IMR-90 (cell line): ENCODE results near the gene HSPE1. TPM values are rescaled to one million over a fixed set of nuclear protein-coding genes. Genes with fewer than 3 reads are reported as not detected.

Source experiments
- ATAC-seq: fragments of 200-7000 bp; cut with Tn5 transposase; 2 replicates; pipeline ENCODE4 v1.9.1; 2020; ENCODE audit warnings: low read depth, mild to moderate bottlenecking, moderate library complexity
- BruUV-seq: library from RNA; stranded (reverse); fragments of 400-500 nt; replicated peaks from 2 replicates; lab custom pipeline; 2021; lab: Mats Ljungman, UMichigan
- CTCF ChIA-PET: fragments of 300-600 bp; formaldehyde crosslinking; extraction: SDS; loops from one replicate; lab custom pipeline; 2021; ENCODE audit warnings: antibody characterized with exemption; lab: Yijun Ruan, JAX
- POLR2A ChIA-PET: fragments of 300-600 bp; sonication (Branson Sonifier 250); formaldehyde crosslinking; loops from one replicate; lab custom pipeline; 2022; ENCODE audit warnings: antibody characterized with exemption; ENCODE audit not compliant: unreplicated experiment; lab: Charles Lee
- DNase-seq: peaks from one replicate; pipeline ENCODE4 v3.0.0; 2013
- H2AFZ ChIP-seq: replicated peaks from 2 replicates; pipeline ENCODE3; 2013; ENCODE audit warnings: low read length, mild to moderate bottlenecking; ENCODE audit not compliant: poor library complexity
- H2AK5ac ChIP-seq: 2 replicates; pipeline ENCODE4 v1.6.1; 2013; ENCODE audit warnings: low read depth, low read length, inconsistent platforms
- H2AK9ac ChIP-seq: replicated peaks from 2 replicates; pipeline ENCODE3; 2013; ENCODE audit warnings: mild to moderate bottlenecking, low read depth, low read length, moderate library complexity; ENCODE audit not compliant: poor library complexity
- H2BK120ac ChIP-seq: 2 replicates; pipeline ENCODE4 v1.6.1; 2013; ENCODE audit warnings: low read depth, low read length, inconsistent platforms
- H2BK15ac ChIP-seq: 3 replicates; pipeline ENCODE4 v1.6.1; 2013; ENCODE audit warnings: low read depth, low read length, inconsistent platforms
- H2BK20ac ChIP-seq: 2 replicates; pipeline ENCODE4 v1.6.1; 2013; ENCODE audit warnings: low read depth, mild to moderate bottlenecking, inconsistent platforms, low read length, moderate library complexity
- H2BK5ac ChIP-seq: 2 replicates; pipeline ENCODE4 v1.6.1; 2013; ENCODE audit warnings: mild to moderate bottlenecking, low read depth, low read length, inconsistent platforms; ENCODE audit not compliant: poor library complexity, severe bottlenecking
- H3K14ac ChIP-seq: replicated peaks from 2 replicates; pipeline ENCODE4 v1.6.1; 2013; ENCODE audit warnings: low read depth, low read length, inconsistent platforms
- H3K18ac ChIP-seq: 2 replicates; pipeline ENCODE4 v1.6.1; 2013; ENCODE audit warnings: low read depth, low read length, control low read depth
- H3K23ac ChIP-seq: 2 replicates; pipeline ENCODE4 v1.6.1; 2013; ENCODE audit warnings: low read depth, low read length, inconsistent platforms
- H3K27ac ChIP-seq: 2 replicates; pipeline ENCODE4 v1.5.1; 2013; ENCODE audit warnings: mild to moderate bottlenecking, control low read depth, low read length; ENCODE audit not compliant: insufficient read depth
- H3K27me3 ChIP-seq: 2 replicates; pipeline ENCODE4 v1.6.1; 2013; ENCODE audit warnings: low read length; ENCODE audit not compliant: control insufficient read depth, insufficient read depth
- H3K36me3 ChIP-seq: 2 replicates; pipeline ENCODE4 v1.6.1; 2013; ENCODE audit warnings: low read length, mixed read lengths; ENCODE audit not compliant: control insufficient read depth, insufficient read depth
- H3K4ac ChIP-seq: 2 replicates; pipeline ENCODE4 v1.6.1; 2013; ENCODE audit warnings: low read depth, low read length, inconsistent platforms
- H3K4me1 ChIP-seq: 2 replicates; pipeline ENCODE4 v1.6.1; 2013; ENCODE audit warnings: low read length, mixed read lengths; ENCODE audit not compliant: control insufficient read depth, insufficient read depth
- H3K4me2 ChIP-seq: 2 replicates; pipeline ENCODE4 v1.6.1; 2013; ENCODE audit warnings: low read depth, mild to moderate bottlenecking, control low read depth, low read length, moderate library complexity
- H3K4me3 ChIP-seq: 2 replicates; pipeline ENCODE4 v1.5.1; 2013; ENCODE audit warnings: low read depth, mild to moderate bottlenecking, control low read depth, low read length, moderate library complexity; ENCODE audit not compliant: insufficient read depth
- H3K56ac ChIP-seq: 2 replicates; pipeline ENCODE4 v1.6.1; 2013; ENCODE audit warnings: low read length, inconsistent platforms; ENCODE audit not compliant: insufficient read depth; ENCODE audit errors: extremely low read depth
- H3K79me1 ChIP-seq, 2 experiments: 2 replicates each; pipeline ENCODE4 v1.6.1; 2013; ENCODE audit warnings: low read length in 2 of 2, inconsistent platforms in 1 of 2, low read depth in 1 of 2
- H3K9ac ChIP-seq: 2 replicates; pipeline ENCODE4 v1.6.1; 2013; ENCODE audit warnings: low read depth, low read length, control low read depth
- H3K9me1 ChIP-seq: 2 replicates; pipeline ENCODE4 v1.6.1; 2013; ENCODE audit warnings: low read length, inconsistent platforms; ENCODE audit not compliant: insufficient read depth
- H3K9me3 ChIP-seq: 2 replicates; pipeline ENCODE4 v1.6.1; 2013; ENCODE audit warnings: low read length; ENCODE audit not compliant: control insufficient read depth, insufficient read depth
- H4K20me1 ChIP-seq: 2 replicates; pipeline ENCODE4 v1.6.1; 2013; ENCODE audit warnings: low read length, inconsistent platforms; ENCODE audit not compliant: insufficient read depth
- H4K5ac ChIP-seq: 2 replicates; pipeline ENCODE4 v1.6.1; 2013; ENCODE audit warnings: mild to moderate bottlenecking, low read depth, low read length, control low read depth
- H4K8ac ChIP-seq, 2 experiments: 2 replicates each; pipeline ENCODE4 v1.6.1; 2013; ENCODE audit warnings: low read depth in 2 of 2, low read length in 2 of 2, control low read depth in 1 of 2, inconsistent platforms in 1 of 2
- H4K91ac ChIP-seq: 2 replicates; pipeline ENCODE4 v1.6.1; 2013; ENCODE audit warnings: low read depth, low read length, inconsistent platforms; ENCODE audit not compliant: insufficient read depth
- BHLHE40 ChIP-seq: fragments of 150-350 bp; IDR thresholded peaks from 2 replicates; pipeline ENCODE4 v1.6.1; 2016; ENCODE audit warnings: mild to moderate bottlenecking, low read depth, low read length
- CEBPB ChIP-seq: IDR thresholded peaks from 2 replicates; pipeline ENCODE4 v1.6.1; 2012; ENCODE audit warnings: low read depth, low read length, improper control_type of control experiment
- CHD1 ChIP-seq: IDR thresholded peaks from 2 replicates; pipeline ENCODE4 v1.6.1; 2012; ENCODE audit warnings: low read depth, low read length, improper control_type of control experiment
- FOS ChIP-seq: fragments of 150-350 bp; IDR thresholded peaks from 2 replicates; pipeline ENCODE4 v1.6.1; 2016; ENCODE audit warnings: low read depth, low read length
- MAFK ChIP-seq: IDR thresholded peaks from 2 replicates; pipeline ENCODE4 v1.6.1; 2012; ENCODE audit warnings: low read depth, low read length, improper control_type of control experiment
- MAZ ChIP-seq: IDR thresholded peaks from 2 replicates; pipeline ENCODE4 v1.6.1; 2012; ENCODE audit warnings: low read depth, mild to moderate bottlenecking, low read length, improper control_type of control experiment, moderate library complexity, borderline replicate concordance
- MXI1 ChIP-seq: IDR thresholded peaks from 2 replicates; pipeline ENCODE4 v1.6.1; 2012; ENCODE audit warnings: low read depth, mild to moderate bottlenecking, low read length, moderate library complexity, borderline replicate concordance
- NFE2L2 ChIP-seq: fragments of 150-350 bp; IDR thresholded peaks from 2 replicates; pipeline ENCODE4 v1.6.1; 2016; ENCODE audit warnings: low read depth, mild to moderate bottlenecking, low read length
- POLR2A ChIP-seq: IDR thresholded peaks from 2 replicates; pipeline ENCODE4 v1.6.1; 2012; ENCODE audit warnings: mild to moderate bottlenecking, low read depth, low read length
- RAD21 ChIP-seq: IDR thresholded peaks from 2 replicates; pipeline ENCODE4 v1.6.1; 2012; ENCODE audit warnings: low read length, improper control_type of control experiment
- RCOR1 ChIP-seq: IDR thresholded peaks from 2 replicates; pipeline ENCODE4 v1.6.1; 2012; ENCODE audit warnings: mild to moderate bottlenecking, low read length, improper control_type of control experiment; ENCODE audit not compliant: insufficient replicate concordance
- RFX5 ChIP-seq: IDR thresholded peaks from 2 replicates; pipeline ENCODE4 v1.8.0; 2012; ENCODE audit warnings: low read depth, mild to moderate bottlenecking, low read length, moderate library complexity
- SMC3 ChIP-seq: fragments of 150-350 bp; IDR thresholded peaks from 2 replicates; pipeline ENCODE4 v1.6.1; 2016; ENCODE audit warnings: low read depth, mild to moderate bottlenecking, antibody characterized with exemption, low read length, moderate library complexity
- WGBS, 2 experiments: methylation state at CpG; one replicate each; pipeline versions ENCODE4 v1.1.5 to v1.1.7; 2013; ENCODE audit warnings: missing lambda C conversion rate in 2 of 2; ENCODE audit not compliant: insufficient read length in 1 of 2; ENCODE audit errors: extremely low coverage in 2 of 2; 5-methylcytosine and 5-hydroxymethylcytosine counted together
- dilution Hi-C: fragments of 300-500 bp; cut with HindIII; formaldehyde crosslinking; loops from one replicate; pipeline ENCODE4 v1.14.3; 2018; ENCODE audit warnings: low sequenced_read_pairs; ENCODE audit not compliant: unreplicated experiment
- in situ Hi-C: fragments of 300-500 bp; cut with MboI; formaldehyde crosslinking; loops from 3 replicates; pipeline ENCODE4 v1.14.3; 2019; ENCODE audit warnings: low sequenced_read_pairs, inconsistent platforms, mixed read lengths
- intact Hi-C: fragments of 100-400 bp; cut with micrococcal nuclease; formaldehyde crosslinking; loops from 2 replicates; pipeline ENCODE4 v1.10.0; 2022
- polyA plus RNA-seq, 3 experiments: library from polyadenylated mRNA; depleted of rRNA; stranded (reverse); fragments of >200 nt; gene quantifications; 2 replicates each; pipeline ENCODE4 v1.2.3, GENCODE V29; 2012; ENCODE audit warnings: low replicate concordance in 1 of 3
- total RNA-seq: library from RNA; depleted of rRNA; stranded (reverse); fragments of >200 nt; gene quantifications from 2 replicates; pipeline ENCODE4 v1.2.3, GENCODE V29; 2012
- TF ChIP-seq, protein P1 (sequence below): fragments of 150-350 bp; IDR thresholded peaks from 2 replicates; pipeline ENCODE4 v1.6.1; 2016; ENCODE audit warnings: low read depth, mild to moderate bottlenecking, low read length, moderate library complexity, borderline replicate concordance
- TF ChIP-seq, protein P2 (sequence below): conservative IDR thresholded peaks from 2 replicates; pipeline ENCODE4 v1.5.1; 2012; ENCODE audit warnings: mild to moderate bottlenecking, low read depth, low read length, improper control_type of control experiment

HSPE1 gene
- total and polyA plus RNA-seq, 2 of the 4 experiments (the other 2 are of a cell fraction) = 13.3 to 93.6 TPM

DNA sequence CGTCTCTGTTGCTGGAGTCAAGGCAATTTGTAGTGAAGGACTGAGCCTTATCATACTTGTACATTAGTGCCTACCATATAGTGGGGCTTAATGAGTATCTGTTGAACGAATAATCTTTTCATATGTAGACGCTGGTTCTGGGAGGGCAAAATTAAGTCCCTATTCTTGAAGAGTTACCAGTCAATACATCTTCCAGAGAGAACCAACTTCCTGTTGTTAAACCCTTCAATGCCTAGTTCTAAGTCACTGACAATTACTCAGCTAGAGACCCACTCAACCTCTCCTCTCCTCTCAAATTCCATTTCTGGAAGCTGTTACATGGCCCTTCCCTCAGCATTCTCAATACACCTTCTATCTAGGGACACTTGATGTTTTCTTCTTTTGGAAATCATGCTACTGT lies 14.6 kb downstream of the HSPE1 start (continued):
- no peak for TF ChIP-seq MAZ

DNA sequence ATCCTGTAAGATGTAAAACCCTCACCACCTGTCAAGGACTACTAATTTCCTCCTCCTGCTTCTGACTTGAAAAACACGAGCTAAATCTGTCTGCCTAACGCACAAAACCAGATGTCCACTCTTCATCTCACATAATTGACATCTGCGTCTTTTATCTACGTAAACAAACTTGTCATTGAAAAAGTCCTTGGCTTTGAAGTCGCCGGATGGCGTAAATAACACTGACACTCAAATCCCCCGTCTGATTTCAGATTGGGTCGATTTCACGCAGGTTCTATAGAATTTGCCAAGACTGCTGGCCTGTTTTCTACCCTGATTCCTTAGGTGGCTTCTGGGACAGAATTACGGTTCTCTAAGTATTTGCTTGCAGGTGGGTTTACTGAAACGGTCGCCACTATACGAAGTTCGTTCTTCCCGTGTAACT lies 15.1 kb downstream of the HSPE1 start:
- Histone ChIP-seq H3K18ac (peak overlapping the region; percentile 21), H3K79me1 (0 out of 4 replicates have a peak, but pooled peaks cover 0 to 8% of the 10 kb centered on the region in 2 experiments), H2AK9ac (peak overlapping the region; percentile 99), H4K8ac (peak overlapping the region; percentile 40 to 87), H4K5ac (peak overlapping the region; percentile 37), H3K9ac (peak overlapping the region; percentile 80), H2BK20ac (no peak overlapping the region), H3K56ac (peak overlapping the region; percentile 58), H3K36me3 (no peaks in the 10 kb centered on the region), H2AK5ac (no peak overlapping the region), H2BK120ac (peak overlapping the region; percentile 70), H3K27me3 (no peaks in the 10 kb centered on the region), H3K14ac (peak overlapping the region; percentile 89), H3K27ac (peak overlapping the region; percentile 65), H3K4me1 (peaks cover 4% of the 10 kb centered on the region; the same call in 1 of the 2 replicates), H2AFZ (peak overlapping the region; percentile 95), H3K4me2 (peak overlapping the region; percentile 83), H2BK15ac (peak overlapping the region; percentile 2; the same call in 1 of the 3 replicates), H2BK5ac (peak overlapping the region; percentile 83), H4K20me1 (peaks cover under 1% of the 10 kb centered on the region; the same call in 1 of the 2 replicates), H3K23ac (peak overlapping the region; percentile 79), H4K91ac (peak overlapping the region; percentile 70), H3K9me1 (0 out of 2 replicates have a peak, but pooled peaks cover 1% of the 10 kb centered on the region), H3K9me3 (no peaks in the 10 kb centered on the region), H3K4me3 (peak overlapping the region; percentile 80), H3K4ac (peak overlapping the region; percentile 90)
- ATAC-seq (no peak), DNase-seq (peak; percentile 31)
- in situ Hi-C loops = loop anchor here (10.0 kb wide), 1 partner anchor 189 kb away; the partner anchor contains the start of gene MARS2
- BruUV-seq = no TSS peak
- CTCF ChIA-PET = no interaction called here
- dilution Hi-C loops = no loop called here
- intact Hi-C loops = loop anchor here (5.0 kb wide), 2 partner anchors 157 to 192 kb away; partner anchors contain the start of gene MARS2
- WGBS, 2 experiments = 5% methylated on average over 14 of the region's 16 CpGs; no CpG with 5 or more reads in 1 of the 2 experiments
- POLR2A ChIA-PET = interaction anchor here (0.6 kb wide), 1 partner anchor 16 kb away, joined by 3 read pairs; the partner anchor contains the start of gene HSPD1
- TF ChIP-seq, protein P1, sequence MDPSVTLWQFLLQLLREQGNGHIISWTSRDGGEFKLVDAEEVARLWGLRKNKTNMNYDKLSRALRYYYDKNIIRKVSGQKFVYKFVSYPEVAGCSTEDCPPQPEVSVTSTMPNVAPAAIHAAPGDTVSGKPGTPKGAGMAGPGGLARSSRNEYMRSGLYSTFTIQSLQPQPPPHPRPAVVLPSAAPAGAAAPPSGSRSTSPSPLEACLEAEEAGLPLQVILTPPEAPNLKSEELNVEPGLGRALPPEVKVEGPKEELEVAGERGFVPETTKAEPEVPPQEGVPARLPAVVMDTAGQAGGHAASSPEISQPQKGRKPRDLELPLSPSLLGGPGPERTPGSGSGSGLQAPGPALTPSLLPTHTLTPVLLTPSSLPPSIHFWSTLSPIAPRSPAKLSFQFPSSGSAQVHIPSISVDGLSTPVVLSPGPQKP = no peak
- TF ChIP-seq, protein P2, sequence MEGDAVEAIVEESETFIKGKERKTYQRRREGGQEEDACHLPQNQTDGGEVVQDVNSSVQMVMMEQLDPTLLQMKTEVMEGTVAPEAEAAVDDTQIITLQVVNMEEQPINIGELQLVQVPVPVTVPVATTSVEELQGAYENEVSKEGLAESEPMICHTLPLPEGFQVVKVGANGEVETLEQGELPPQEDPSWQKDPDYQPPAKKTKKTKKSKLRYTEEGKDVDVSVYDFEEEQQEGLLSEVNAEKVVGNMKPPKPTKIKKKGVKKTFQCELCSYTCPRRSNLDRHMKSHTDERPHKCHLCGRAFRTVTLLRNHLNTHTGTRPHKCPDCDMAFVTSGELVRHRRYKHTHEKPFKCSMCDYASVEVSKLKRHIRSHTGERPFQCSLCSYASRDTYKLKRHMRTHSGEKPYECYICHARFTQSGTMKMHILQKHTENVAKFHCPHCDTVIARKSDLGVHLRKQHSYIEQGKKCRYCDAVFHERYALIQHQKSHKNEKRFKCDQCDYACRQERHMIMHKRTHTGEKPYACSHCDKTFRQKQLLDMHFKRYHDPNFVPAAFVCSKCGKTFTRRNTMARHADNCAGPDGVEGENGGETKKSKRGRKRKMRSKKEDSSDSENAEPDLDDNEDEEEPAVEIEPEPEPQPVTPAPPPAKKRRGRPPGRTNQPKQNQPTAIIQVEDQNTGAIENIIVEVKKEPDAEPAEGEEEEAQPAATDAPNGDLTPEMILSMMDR = no peak
- no peak for TF ChIP-seq CHD1
- TF ChIP-seq RCOR1 = no peak
- TF ChIP-seq MXI1 = no peak
- no peak for TF ChIP-seq NFE2L2
- no peak for TF ChIP-seq MAZ
- no peak for TF ChIP-seq MAFK
- TF ChIP-seq RAD21 = no peak
- no peak for TF ChIP-seq POLR2A
- TF ChIP-seq CEBPB = no peak
- no peak for TF ChIP-seq RFX5
- TF ChIP-seq SMC3 = no peak
- TF ChIP-seq FOS = no peak
- TF ChIP-seq BHLHE40 = no peak
